Ishikawa (cell line): ENCODE results near the gene USP7.

Source experiments
- CEBPB ChIP-seq: IDR thresholded peaks from 2 replicates; pipeline ENCODE4 v1.6.1; 2012
- EGR1 ChIP-seq: IDR thresholded peaks from 2 replicates; pipeline ENCODE4 v1.6.1; 2012
- EP300 ChIP-seq: IDR thresholded peaks from 2 replicates; pipeline ENCODE4 v1.6.1; 2012; ENCODE audit warnings: borderline replicate concordance
- FOXM1 ChIP-seq: IDR thresholded peaks from 2 replicates; pipeline ENCODE4 v1.6.1; 2012; ENCODE audit warnings: low read depth, borderline replicate concordance
- NFIC ChIP-seq: IDR thresholded peaks from 2 replicates; pipeline ENCODE4 v1.6.1; 2012
- TAF1 ChIP-seq: IDR thresholded peaks from 2 replicates; pipeline ENCODE4 v1.6.1; 2012; ENCODE audit warnings: low read depth, mild to moderate bottlenecking
- TCF12 ChIP-seq: IDR thresholded peaks from 2 replicates; pipeline ENCODE4 v1.6.1; 2012; ENCODE audit warnings: low read depth
- TEAD4 ChIP-seq: IDR thresholded peaks from 2 replicates; pipeline ENCODE4 v1.6.1; 2012
- YY1 ChIP-seq: IDR thresholded peaks from 2 replicates; pipeline ENCODE4 v1.6.1; 2012; ENCODE audit warnings: low read depth
- ZBTB7A ChIP-seq: IDR thresholded peaks from 2 replicates; pipeline ENCODE4 v1.6.1; 2012; ENCODE audit warnings: low read depth
- TF ChIP-seq, protein P1 (sequence below): IDR thresholded peaks from 2 replicates; pipeline ENCODE4 v1.6.1; 2012; ENCODE audit warnings: low read depth, mild to moderate bottlenecking
- TF ChIP-seq, protein P2 (sequence below): IDR thresholded peaks from 2 replicates; pipeline ENCODE4 v1.6.1; 2012
- TF ChIP-seq, protein P3 (sequence below): IDR thresholded peaks from 2 replicates; pipeline ENCODE4 v1.6.1; 2012

USP7 gene

DNA sequence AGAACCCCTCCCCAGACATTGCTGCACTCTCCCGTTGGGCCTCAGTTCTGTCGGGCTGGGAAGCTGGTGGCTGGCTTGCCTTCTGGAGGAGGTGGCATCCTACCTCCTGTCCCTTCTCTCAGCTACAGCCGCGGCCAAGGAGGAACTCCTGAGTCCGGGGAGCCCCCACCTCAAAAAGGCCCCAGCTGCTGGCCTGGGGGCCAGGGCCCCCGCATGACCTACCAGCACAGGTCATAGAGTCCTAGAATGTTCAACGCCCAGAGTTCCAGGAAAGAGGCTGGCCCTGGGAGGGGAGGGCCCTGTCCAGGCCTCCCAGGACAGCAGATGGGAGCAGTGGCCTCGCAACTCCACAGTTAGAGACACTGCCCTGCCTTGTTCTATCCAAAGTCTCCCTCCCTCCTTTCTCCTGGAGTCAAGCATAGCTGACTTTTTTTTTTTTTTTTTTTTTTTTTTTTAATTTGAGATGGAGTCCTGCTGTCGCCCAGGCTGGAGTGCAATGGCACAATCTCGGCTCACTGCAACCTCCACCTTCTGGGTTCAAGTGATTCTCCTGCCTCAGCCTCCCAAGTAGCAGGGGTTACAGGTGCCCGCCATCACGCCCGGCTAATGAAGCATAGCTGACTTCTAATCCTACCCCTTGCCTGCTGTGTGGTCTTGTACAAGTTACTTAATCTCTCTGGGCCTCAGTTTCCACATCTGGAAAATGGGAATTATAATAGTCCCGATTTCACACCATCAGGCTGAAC, 102.0 kb downstream of the USP7 start:
- no peak for TF ChIP-seq TEAD4
- TF ChIP-seq, protein P1, sequence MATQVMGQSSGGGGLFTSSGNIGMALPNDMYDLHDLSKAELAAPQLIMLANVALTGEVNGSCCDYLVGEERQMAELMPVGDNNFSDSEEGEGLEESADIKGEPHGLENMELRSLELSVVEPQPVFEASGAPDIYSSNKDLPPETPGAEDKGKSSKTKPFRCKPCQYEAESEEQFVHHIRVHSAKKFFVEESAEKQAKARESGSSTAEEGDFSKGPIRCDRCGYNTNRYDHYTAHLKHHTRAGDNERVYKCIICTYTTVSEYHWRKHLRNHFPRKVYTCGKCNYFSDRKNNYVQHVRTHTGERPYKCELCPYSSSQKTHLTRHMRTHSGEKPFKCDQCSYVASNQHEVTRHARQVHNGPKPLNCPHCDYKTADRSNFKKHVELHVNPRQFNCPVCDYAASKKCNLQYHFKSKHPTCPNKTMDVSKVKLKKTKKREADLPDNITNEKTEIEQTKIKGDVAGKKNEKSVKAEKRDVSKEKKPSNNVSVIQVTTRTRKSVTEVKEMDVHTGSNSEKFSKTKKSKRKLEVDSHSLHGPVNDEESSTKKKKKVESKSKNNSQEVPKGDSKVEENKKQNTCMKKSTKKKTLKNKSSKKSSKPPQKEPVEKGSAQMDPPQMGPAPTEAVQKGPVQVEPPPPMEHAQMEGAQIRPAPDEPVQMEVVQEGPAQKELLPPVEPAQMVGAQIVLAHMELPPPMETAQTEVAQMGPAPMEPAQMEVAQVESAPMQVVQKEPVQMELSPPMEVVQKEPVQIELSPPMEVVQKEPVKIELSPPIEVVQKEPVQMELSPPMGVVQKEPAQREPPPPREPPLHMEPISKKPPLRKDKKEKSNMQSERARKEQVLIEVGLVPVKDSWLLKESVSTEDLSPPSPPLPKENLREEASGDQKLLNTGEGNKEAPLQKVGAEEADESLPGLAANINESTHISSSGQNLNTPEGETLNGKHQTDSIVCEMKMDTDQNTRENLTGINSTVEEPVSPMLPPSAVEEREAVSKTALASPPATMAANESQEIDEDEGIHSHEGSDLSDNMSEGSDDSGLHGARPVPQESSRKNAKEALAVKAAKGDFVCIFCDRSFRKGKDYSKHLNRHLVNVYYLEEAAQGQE, result no peak
- TF ChIP-seq NFIC, result no peak
- TF ChIP-seq, protein P2, sequence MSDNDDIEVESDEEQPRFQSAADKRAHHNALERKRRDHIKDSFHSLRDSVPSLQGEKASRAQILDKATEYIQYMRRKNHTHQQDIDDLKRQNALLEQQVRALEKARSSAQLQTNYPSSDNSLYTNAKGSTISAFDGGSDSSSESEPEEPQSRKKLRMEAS, result no peak
- no peak for TF ChIP-seq FOXM1
- no peak for TF ChIP-seq CEBPB
- TF ChIP-seq TAF1, result no peak
- no peak for TF ChIP-seq TCF12

DNA sequence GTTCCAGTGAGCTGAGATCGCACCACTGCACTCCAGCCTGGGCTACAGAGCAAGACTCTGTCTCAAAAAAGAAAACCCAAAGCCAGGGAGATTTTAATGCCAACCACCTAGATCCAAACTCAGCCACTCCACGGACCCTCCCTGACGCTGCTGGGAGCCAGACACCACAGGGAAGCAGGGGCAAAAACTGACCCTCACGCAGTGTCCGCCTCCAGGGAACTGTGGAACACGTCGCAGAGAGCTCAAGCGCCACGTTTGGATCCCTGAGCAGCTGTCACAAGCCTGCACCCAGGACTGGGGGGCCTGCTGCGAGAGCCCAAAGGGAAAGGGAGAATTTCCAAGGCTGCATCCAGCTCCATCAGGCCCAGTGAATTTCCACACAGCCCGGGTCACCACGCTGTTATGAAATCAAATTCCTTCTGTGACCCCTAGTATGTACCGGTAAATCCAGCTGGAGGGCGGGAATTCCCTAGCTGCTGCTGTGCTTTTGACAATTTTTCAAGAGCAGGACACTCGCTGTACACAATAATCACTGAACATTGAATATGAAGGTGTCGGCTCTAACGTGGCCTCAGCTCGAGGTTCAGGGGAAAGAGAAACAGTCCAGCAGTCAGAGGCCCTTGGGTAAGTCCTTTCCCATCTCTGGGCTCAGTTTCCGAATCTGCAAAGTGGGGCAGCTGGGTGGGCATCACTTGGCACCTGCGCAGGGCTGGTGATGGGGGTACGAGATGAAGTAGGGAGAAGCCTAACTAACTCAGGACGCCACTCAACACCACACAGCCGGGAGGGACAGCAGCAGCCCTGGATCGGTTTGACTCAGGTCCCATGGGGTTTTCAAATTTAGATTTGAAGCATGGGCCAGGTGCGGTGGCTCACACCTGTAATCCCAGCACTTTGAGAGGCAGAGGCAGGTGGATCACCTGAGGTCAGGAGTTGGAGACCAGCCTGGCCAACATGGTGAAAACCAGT, 103.5 kb downstream of the USP7 start:
- TF ChIP-seq ZBTB7A (no peak), EP300 (no peak), FOXM1 (no peak), EGR1 (no peak)
- TF ChIP-seq, protein P1, result no peak

DNA sequence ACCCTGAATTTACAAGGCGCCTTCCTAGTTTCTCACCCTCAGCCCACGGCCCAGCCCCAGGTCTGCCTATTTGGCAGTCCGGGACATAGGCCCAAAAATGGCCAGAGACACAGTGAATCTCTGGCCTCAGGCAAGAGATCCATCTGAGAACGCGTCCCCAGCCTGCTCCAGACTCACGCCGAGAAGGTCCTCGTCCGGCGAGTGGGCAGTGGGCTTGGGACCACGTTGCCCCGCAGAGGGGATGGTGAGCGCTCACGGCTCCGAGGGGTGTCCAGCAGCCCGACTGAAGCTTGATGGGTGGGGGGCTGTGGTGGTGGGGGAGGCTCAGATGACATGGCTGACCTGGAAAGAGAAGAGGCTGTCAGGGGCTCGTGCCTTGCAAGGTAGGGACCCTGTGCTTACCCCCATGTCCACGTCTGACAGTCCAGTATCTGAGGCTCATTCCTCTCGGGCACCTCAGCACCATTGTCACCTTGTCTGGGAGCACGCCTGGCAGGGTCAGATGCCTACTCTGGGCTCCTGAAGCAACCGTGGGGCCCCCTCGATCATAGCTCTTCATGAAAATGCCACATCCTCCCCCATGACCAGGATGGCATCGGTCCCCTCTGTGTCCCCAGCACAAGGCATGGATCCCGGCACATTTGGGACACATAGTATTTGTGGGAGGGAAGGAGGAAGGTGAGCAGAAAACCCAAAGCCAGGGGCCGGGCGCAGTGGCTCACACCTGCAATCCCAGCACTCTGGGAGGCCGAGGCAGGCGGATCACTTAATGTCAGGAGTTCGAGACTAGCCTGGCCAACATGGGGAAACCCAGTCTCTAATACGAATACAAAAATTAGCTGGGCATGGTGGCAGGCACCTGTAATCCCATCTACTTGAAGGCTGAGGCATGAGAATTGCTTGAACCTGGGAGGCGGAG, 104.5 kb downstream of the USP7 start:
- TF ChIP-seq TCF12 (no peak), TAF1 (no peak)
- TF ChIP-seq, protein P3, sequence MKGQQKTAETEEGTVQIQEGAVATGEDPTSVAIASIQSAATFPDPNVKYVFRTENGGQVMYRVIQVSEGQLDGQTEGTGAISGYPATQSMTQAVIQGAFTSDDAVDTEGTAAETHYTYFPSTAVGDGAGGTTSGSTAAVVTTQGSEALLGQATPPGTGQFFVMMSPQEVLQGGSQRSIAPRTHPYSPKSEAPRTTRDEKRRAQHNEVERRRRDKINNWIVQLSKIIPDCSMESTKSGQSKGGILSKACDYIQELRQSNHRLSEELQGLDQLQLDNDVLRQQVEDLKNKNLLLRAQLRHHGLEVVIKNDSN, result no peak

DNA sequence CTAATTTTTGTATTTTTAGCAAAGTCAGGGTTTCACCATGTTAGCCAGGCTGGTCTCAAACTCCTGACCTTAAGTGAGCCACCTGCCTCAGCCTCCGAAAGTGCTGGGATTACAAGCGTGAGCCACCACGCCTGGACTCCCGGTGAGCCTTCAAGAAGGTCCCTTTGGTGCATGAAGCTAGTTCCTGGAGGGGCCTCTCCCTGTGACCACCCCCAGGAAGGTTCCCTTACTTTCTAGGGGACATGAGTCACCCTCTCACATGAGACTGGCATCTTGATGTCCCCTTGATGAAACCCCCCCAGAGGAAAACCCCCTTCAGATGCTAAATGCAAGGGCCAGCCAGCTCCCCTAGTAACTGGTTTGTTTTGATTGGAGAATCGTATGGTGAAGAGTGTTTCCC, 107.7 kb downstream of the USP7 start:
- TF ChIP-seq TEAD4, result no peak
- no peak for TF ChIP-seq YY1
- no peak for TF ChIP-seq FOXM1
- no peak for TF ChIP-seq NFIC
- TF ChIP-seq, protein P2, result no peak
- no peak for TF ChIP-seq TCF12
- no peak for TF ChIP-seq EP300
- TF ChIP-seq CEBPB, result no peak
- TF ChIP-seq, protein P1, result no peak
